GM21723 (cell line): ENCODE measurements around the gene ZSCAN29.

Experiments used
- ATAC-seq: cut with Tn5 transposase; IDR thresholded peaks from one replicate; pipeline ENCODE4 v1.9.1; 2021; ENCODE audit warnings: mild to moderate bottlenecking, moderate library complexity; ENCODE audit not compliant: unreplicated experiment

The ZSCAN29 gene

GRCh38 chr15:43352693-43353382 is 18.0 kb downstream of the ZSCAN29 start:
- ATAC-seq = no peak

GRCh38 chr15:43347114-43347513 is 23.7 kb downstream of the ZSCAN29 start:
- ATAC-seq = no peak

- ATAC-seq = no peak
These were observed 24.5 kb downstream of the ZSCAN29 start for GRCh38 chr15:43346305-43346704.

- peak; percentile 13 for ATAC-seq
These were observed 40.1 kb downstream of the ZSCAN29 start for GRCh38 chr15:43330780-43331087.

GRCh38 chr15:43329960-43330779 is 40.7 kb downstream of the ZSCAN29 start, which contains the start of gene LCMT2:
TSS of gene LCMT2 (minus strand) at chr15:43330573. CDS start at chr15:43330489, 84 bp downstream.
- peak; percentile 88 for ATAC-seq

GRCh38 chr15:43329217-43329959 is 41.5 kb downstream of the ZSCAN29 start:
- ATAC-seq = no peak

- ATAC-seq = no peak
These were observed 45.7 kb downstream of the ZSCAN29 start for GRCh38 chr15:43325039-43325684.

- no peak for ATAC-seq
These were observed 51.7 kb downstream of the ZSCAN29 start for GRCh38 chr15:43318990-43319771.

- ATAC-seq = no peak
These were observed 53.2 kb downstream of the ZSCAN29 start for GRCh38 chr15:43317566-43318184.

- no peak for ATAC-seq
These were observed 53.9 kb downstream of the ZSCAN29 start for GRCh38 chr15:43316971-43317346.

- ATAC-seq = no peak
These were observed 54.5 kb downstream of the ZSCAN29 start for GRCh38 chr15:43316016-43316970.

- no peak for ATAC-seq
These were observed 56.7 kb downstream of the ZSCAN29 start for GRCh38 chr15:43314171-43314570.

GRCh38 chr15:43312378-43312777 is 58.5 kb downstream of the ZSCAN29 start:
- no peak for ATAC-seq
